HG03066 (cell line): ENCODE data around the gene TMEM9B.
A peak's percentile ranks its signal among the peaks of the same experiment; 100 is the strongest.
"Not testable (repeated sequence)": the region's sequence is repeated elsewhere in the genome, so short reads cannot be mapped to it uniquely, and the experiment has no call there.

ENCODE experiments used
- ATAC-seq: cut with Tn5 transposase; IDR thresholded peaks from one replicate; pipeline ENCODE4 v1.9.1; 2021; ENCODE audit warnings: low read depth; ENCODE audit not compliant: unreplicated experiment

Gene TMEM9B

DNA sequence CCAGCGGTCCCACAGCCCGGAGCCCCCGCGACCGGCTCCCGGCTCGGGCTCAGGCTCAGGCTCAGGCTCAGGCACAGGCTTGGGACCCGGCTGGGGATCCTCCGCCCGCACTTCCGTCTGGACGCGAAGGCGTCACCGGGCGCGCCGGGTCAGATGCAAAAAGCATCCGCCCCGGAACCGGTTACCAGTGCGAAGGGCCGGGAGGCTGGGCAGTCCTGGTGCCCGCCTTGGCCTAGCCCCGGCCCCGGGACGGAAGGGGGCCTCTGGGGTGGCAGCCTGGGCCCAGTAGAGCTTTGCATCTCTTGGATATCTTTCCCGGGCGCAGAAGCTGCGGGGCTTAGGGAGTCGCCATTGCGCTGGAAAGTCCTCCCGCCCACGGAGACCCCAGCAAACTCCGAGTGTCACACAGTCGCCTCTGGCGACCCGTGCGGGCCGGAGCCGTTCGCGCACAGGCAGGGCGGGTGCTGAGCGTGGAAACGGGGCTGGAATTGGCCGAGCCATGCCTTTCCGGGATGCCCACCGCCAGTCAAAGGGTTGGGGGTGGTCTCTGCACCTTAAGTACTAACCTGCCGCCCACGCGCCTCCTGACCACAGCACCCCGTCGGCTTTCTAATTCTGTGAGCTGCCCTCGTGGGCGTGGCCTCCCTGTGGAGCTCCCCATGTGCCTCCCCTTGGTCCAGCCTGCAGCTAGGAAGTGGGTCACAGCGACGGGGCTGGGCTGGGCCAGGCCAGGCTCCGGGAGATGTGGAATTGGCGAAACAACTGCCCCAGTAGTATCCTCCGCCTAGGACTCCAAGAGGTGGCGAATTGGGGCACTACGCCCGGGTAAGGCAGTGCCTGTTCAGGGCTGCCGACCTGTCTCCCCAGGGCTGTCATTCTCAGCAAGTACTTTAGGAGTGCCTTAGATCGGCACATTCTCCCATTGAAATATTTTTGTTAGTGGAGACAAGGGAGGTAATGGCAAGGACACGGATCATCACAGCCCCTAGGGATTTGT, at the start of gene TMEM9B:
Gene TMEM9B, minus strand, starts transcription at position 119 of the 997 bp plus-strand sequence. CDS start 129 bp downstream, outside the sequence.
- peak; percentile 75 for ATAC-seq

DNA sequence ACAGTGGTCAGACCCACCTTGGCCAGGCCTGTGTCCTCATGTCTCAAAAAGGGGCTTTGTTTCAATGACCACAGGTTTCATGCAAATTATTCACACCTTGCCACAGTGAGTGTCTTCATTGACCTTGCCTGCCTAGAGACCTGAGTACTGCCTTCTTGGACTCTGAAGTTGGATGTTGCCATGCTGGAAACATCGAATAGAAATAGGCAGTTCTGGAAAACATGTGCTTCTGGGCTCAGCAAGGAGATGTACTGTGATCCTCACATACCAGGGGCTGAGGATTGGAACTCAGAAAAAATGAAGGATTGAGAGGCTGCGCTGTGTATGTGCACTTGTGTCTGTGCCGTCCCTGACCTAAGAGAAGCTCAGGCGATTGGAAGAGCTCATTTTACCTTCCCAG, 49.1 kb upstream of the TMEM9B start:
- ATAC-seq = no peak

DNA sequence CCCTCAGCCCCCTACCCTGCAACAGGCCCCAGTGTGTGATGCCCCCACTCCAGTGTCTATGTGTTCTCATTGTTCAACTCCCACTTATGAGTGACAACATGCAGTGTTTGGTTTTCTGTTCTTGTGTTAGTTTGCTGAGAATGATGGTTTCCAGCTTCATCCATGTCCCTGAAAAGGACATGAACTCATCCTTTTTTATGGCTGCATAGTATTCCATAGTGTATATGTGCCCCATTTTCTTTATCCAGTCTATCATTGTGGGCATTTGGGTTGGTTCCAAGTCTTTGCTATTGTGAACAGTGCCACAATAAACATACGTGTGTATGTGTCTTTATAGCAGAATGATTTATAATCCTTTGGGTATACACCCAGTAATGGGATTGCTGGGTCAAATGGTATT, 45.3 kb upstream of the TMEM9B start:
- ATAC-seq = not testable (repeated sequence)

DNA sequence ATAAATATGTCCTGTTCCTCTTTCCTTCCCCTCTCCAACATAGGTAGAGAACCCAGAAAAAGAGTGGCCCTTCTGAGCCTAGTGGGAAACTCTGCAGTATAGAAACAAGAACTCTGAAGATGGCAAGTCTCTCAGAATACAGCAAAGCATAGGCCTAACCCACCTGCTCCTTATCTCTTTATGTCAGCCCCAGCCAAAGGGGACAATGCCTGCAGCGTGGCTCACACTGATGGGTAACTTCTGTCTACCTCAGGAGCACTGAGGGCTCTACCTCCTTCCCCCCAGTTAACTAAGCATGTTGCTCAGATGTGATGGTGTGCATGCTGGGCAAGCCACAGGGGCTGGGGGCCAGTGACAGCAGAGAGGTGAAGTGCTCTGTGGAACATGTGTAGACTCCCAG, 44.4 kb upstream of the TMEM9B start:
- no peak for ATAC-seq

DNA sequence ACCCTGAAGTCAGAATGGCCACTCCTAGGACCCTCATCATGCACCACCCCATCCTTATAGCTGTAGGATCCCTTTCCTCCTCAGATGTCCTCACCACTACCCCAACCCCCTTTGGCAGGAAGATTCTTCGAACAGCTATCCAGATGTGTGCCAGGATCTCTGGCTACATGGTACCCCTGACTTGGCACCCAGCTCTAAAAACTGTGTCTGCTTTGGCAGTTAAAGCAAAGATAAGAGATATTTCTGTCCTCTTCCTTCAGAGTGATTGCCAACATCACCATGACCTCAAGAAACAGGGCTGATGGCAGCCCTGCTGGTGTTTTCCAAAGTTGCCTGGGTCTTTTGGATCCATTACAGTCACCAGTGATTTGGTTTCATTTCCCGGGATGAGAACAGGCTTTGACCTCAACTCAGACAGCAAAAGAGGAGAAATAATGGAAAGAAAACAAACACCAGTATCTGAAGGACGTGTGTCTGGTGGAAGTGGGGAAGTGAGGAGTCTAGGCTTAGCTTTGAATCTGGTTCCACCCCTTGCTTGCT, 43.8 kb upstream of the TMEM9B start:
- ATAC-seq = no peak

DNA sequence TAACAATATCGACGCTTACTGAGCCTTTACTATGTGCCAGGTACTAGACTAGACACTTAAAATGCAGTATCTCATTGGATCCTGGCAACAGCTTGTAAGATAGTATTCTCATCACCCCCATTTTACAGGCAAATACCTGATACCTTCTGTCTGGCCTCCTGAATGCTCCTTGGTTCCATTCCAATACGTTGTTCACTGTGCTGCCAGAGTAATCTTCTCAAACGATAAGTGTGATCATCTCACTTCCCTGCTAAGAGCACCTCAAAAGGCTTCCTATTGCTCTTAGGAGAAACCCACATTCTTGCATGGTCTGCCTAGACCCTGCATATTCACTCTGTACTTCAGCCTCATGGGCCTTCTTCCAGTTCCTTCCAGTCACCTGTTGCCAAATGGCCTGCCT, 40.8 kb upstream of the TMEM9B start:
- ATAC-seq = no peak

DNA sequence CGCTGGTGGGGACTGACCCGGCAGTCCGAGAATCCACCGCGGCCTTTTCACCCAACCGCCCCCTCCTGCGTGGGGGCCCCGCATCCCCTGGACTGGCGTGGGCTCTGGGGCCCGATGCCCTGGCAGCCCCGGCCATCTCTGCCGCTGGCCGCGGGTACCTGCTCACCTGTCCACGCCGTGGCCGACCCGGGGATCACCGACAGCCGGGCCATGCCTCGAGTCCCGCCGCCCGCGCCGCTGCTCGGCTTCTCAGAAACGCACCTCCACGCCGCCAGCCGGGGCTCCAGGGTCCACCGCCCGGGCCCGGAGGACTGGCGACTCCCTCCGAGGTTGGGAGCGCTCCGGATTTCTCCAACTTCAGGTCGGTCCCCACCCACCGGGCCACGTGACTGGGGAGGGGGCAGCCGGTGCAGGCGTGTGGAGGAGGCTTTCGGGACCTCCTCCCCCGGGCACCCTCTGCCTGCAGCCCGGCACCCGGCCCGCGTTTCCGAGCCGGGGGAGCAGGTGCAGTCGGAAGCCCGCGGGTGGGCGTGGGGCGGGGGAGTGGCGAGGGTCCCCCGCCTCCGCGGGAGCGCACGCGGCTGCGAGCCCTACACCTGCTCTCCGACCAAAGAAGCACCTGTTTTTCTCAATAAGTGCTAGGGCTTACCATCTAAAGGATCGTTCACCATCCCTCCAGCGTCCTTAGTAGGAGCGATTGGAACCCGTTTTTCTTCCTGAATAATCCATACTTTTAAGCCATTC, 40.1 kb upstream of the TMEM9B start:
- no peak for ATAC-seq

DNA sequence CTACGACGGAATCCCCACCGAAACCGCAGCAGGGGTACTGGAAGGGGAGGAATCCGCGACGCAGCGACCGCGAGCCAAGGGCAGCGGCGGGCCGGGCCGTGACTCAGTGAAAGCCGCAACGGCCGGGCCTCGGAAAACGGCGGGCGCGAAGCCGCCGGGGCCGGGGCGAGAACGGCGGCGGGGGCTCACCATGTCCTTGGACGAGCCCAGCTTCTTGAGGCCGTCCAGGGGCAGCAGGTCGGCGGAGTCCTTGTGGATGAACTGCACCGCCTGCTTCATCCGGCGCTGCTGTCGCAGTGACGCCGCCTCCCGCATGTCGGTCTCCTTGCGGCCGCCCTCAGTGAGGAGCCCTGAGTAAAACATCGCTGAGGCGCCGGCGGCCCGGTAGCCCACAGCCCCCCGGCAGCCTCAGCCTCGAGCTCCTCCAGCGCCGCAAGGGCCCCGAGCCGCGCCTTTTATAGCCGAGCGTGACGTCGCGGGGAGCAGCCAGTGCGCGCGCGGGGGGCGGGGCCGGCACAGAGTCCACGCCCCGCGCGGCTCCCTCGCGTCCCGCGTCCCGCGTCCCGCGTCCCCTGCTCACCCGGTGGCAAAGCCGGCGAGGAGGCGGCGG, 39.4 kb upstream of the TMEM9B start, which contains the start of gene NRIP3:
Gene NRIP3, minus strand, starts transcription at position 429 of the 610 bp plus-strand sequence. Its CDS starts 66 bp downstream, at position 363.
- ATAC-seq = no peak

DNA sequence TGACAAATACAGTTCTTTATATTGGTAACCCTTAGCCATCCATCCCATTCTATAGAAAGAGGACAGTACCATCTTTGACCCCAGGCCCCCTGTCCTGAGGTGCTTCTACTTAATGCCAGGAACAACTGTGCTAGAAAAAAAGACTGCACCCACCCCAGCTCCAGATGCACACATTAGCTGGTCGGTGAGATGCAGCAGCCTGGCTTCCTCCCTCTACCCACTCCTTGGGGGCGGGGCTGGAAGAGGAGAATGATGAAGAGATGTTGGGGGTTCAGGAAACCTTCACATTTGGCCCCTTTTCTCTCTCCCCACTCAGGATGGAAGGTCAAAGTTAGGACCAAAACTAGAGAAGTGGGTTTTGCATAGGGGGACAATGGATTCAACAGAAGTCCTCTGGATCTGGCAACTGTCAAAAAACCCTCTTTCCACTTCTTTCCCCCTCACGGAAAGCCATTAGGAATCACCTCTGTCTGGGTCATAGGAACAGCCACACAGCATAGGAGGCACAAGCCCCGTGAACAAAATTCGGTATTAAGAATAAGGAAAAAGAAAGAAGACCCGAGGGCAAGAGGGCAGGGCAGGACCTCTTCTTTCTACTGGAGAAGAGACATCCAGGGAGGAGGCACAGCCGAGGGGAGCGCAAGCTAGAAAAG, 38.8 kb upstream of the TMEM9B start:
- ATAC-seq = no peak

DNA sequence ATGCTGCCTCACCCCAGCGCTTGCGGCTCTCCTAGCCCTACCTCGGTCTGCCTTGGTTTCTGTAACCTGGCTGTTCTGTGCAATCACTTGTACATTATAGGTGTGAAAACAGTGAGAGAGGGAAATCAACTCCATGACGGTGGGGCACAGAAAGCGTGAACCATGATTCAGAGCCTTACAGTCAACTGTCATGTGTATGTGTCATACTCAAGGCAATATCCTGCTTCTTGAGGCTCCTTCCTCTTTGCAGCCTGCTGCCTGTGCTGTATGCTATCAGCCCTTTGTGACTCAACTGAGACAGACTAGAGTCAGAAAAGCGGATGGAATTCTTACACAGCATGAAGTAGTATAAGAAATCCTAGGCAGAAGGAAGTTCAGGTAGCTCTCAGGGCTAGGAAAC, 37.5 kb upstream of the TMEM9B start:
- no peak for ATAC-seq

DNA sequence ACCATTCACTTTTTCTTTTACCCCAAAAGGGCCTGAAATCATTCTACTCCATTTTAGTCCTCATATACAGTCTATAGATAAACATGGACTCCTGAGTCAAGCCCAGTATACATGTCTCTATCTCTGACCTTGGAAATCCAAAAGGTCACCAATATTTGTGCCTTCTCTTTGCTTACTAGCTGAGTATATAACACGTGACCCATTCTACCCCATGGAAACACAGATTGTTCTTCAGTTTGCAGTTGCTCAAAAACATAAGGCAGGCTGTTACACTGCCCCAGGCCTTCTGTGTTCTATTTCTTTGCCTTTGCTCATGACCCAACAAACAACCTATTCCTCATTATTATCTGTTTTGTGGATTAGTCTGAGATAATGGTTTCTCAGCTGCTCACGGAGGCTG, 33.8 kb upstream of the TMEM9B start:
- ATAC-seq = no peak

DNA sequence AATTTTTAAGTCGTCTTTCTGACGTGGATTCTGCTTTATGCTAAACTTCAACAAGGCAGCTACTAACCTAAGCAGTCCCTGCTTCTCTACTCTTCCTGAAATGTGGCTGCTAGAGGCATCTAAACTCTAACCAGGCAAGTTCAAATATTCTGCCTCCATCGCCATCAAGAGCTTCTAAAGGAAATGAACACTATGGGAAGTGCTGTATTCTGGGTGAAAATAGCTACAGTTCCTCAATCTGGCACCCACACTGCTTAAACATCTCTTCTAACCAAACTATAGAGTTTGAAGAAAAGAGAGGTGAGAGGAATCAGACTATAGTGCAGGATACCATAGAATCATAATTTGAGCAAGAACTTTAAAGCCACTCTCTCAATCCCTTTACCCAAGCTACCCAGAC, 33.2 kb upstream of the TMEM9B start:
- ATAC-seq = no peak

DNA sequence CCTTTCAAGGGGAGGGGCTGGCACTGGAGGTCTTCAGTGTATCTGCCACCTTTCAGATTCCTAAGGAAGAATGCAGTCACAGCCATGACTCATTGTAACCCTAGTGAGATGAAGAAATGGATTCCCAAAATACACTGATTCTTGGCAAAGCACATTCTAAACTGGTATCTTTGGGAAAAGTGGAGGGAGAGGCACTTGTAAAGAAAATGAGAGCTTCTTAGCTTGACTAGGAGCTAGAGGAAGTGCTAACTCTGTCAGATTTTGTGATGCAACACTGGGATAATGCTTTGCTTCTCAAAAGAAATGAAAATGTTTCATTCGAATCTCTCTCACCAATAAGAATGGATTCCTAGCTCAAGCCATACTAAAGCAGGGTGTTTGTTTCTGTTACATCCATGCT, 25.2 kb upstream of the TMEM9B start:
- no peak for ATAC-seq

DNA sequence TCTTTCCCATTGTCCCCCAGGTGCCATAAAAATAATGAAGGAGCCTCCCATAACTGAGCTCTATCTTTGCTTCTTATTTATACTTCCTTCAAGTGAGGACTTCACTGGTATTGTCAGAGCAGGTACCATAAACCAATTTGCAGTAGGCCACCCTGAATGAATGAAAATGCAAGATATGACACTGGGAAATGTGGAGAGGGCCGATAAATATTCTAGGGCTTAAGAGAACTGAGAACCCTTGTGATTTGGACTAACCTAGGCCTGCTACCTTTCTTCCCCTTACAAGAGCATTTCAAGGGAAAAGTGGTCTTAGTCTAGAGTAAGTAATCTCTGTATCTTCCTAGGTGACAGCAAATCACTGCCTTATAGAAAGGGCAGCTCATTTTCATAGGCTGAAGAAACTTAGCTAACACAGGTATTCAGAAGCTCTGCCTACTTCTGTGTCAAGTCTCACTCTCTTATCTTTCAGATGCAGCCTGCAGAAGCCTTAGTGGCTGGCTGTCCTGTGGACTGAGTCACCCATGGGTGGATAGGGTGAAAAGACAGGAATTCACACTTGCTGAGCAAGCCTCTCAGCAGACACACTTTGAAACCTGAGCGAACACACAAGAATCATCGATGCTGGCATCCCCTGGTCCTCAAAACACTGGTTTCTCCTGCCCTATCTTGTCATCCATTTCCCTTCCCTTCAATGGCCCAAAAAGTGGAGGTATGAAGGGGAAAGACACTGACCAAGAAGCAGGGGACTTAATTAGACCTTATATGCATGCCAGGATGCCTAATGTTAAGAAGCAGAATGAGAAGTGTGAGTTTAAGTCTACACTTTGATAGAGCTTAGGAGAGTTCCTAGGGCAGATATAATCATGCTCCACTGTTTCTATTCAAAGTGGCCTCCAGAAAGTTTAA, 24.3 kb upstream of the TMEM9B start:
- no peak for ATAC-seq

DNA sequence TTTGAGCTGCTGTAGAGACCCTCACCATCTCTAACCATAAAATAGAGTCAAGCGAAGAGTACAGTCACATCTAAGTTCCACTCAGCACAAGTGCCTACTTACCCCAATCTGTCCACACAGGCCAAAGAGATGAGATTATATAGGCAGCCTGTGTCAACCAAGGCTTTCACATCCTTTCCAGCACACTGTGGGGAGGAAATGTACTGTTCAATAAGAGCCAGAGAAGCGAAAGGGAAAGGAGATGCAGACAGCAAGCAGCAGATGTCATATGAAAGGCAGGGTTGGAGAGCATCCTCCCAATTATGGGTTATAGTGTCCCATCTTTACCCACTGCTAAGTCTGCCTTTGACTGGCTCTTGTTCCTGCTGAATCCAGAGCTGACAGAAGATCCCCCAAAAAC, 23.2 kb upstream of the TMEM9B start:
- no peak for ATAC-seq

DNA sequence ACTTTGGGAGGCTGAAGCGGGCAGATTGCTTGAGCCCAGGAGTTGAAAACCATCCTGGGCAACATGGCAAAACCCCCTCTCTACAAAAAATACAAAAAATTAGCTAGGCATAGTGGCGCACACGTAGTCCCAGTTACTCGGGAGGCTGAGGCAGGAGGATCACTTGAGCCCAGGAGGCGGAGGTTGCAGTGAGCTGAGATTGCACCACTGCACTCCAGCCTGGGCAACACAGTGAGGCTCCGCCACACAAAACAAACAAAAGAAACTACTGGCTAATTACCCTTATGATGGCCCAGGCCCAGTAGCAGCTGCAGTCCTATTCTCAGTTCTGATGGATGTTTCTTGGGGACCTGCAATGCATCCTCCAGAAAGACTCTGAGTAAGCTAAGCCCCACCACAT, 22.5 kb upstream of the TMEM9B start:
- ATAC-seq = not testable (repeated sequence)

DNA sequence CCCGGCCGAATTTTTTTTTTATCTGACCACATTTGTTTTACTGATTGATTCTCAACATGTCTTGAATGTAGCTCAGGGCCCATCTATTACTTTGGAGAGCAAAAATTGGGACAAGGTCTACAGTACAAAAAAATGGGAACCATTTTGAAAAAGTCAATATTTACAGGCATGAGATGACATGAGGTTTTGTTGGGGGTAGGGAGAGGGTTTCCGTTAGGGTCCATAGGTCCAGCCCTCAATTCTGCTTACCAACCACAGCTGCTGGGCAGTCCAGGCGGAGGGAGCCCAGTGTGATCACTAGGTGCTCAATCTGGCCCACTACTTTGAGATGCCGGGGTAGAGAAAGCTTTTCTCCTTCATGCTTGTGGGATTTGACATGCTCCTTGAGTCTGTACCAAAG, 21.2 kb upstream of the TMEM9B start:
- ATAC-seq = no peak

DNA sequence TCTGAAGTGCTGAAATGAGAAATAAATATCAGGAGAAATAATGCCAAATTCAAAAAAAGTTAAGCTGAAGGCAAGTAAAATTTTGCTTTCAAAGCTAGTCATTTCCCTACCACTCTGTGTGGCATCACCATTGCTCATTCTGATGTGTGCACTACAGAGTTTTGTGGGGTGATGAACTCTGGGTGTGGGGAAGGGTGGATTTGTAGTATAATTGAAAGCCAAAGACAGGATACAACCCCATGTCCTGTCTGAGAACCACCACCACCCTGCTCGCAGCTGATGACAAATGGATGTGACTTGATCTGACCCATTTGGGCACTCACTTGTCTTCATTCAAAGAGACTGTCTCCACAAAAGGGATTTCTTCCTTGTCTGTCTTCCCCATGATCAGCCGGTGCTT, 19.3 kb upstream of the TMEM9B start:
- no peak for ATAC-seq

DNA sequence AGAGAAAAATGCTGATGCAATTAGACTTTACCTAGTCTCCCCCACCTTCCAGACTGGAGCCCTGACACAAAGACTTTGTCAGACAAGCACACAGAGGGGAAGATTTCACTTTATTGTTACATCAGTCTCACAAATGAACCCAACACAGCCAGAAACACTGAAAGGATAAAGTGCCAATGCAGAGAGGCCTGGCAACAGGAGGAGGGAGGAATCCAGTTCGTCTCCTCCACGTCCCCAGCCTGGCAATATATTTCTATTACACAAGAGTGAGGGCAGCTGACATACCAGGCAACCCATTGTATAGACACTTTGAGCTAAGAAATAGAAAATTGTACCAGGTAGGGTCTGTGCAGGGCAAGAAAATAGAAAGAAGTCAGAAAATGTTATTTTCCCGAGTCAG, 16.2 kb upstream of the TMEM9B start:
- no peak for ATAC-seq
